ENCODE results near the gene ARMC10.
"Not testable (repeated sequence)": the region's sequence is repeated elsewhere in the genome, so short reads cannot be mapped to it uniquely, and the experiment has no call there.

Gene ARMC10

GRCh38 chr7:103129702-103130549, 55.0 kb downstream of the ARMC10 start:
- no peak for DNase-seq

GRCh38 chr7:103130901-103131624, 56.1 kb downstream of the ARMC10 start:
- no peak for DNase-seq

- DNase-seq, result no peak
Observed at GRCh38 chr7:103132995-103133688, 58.2 kb downstream of the ARMC10 start.

- no peak for DNase-seq
Observed at GRCh38 chr7:103134836-103135554, 60.1 kb downstream of the ARMC10 start.

GRCh38 chr7:103140061-103140460, 65.1 kb downstream of the ARMC10 start:
- no peak for DNase-seq

- DNase-seq, result no peak
Observed at GRCh38 chr7:103140685-103141084, 65.7 kb downstream of the ARMC10 start.

GRCh38 chr7:103141753-103142404, 66.9 kb downstream of the ARMC10 start:
- no peak for DNase-seq

GRCh38 chr7:103142494-103142893, 67.6 kb downstream of the ARMC10 start:
- no peak for DNase-seq

GRCh38 chr7:103143868-103144267, 68.9 kb downstream of the ARMC10 start:
- no peak for DNase-seq

- DNase-seq, result not testable (repeated sequence)
Observed at GRCh38 chr7:103144754-103145153, 69.8 kb downstream of the ARMC10 start.

- no peak for DNase-seq
Observed at GRCh38 chr7:103148131-103148993, 73.4 kb downstream of the ARMC10 start.

Data from CD4-positive, alpha-beta T cell treated with Interferon alpha-2 for 1 hour (primary cell).